DND-41 (cell line): ENCODE measurements around the gene OCIAD2.

Experiments
- CTCF ChIP-seq: IDR thresholded peaks from 2 replicates; pipeline ENCODE4 v1.5.1; 2012; ENCODE audit warnings: borderline replicate concordance, low read length, moderate library complexity, mild to moderate bottlenecking; ENCODE audit not compliant: poor library complexity, severe bottlenecking; ENCODE audit errors: extremely low read depth
- EZH2 ChIP-seq: IDR thresholded peaks from 3 replicates; pipeline ENCODE4 v1.6.1; 2012; ENCODE audit warnings: borderline replicate concordance, low read depth, mild to moderate bottlenecking, moderate library complexity, low read length, inconsistent platforms; ENCODE audit not compliant: severe bottlenecking

GRCh38 chr4:48944252-48944651, 37.7 kb upstream of the OCIAD2 start:
- TF ChIP-seq CTCF, result no peak
- no peak for TF ChIP-seq EZH2
